ENCODE measurements around the gene PRTFDC1. TPM values are rescaled to one million over a fixed set of nuclear protein-coding genes. Genes with fewer than 3 reads are reported as not detected.

PRTFDC1 gene
- total RNA-seq, 1 experiment from 2014 or later, result 0.49 TPM

DNA sequence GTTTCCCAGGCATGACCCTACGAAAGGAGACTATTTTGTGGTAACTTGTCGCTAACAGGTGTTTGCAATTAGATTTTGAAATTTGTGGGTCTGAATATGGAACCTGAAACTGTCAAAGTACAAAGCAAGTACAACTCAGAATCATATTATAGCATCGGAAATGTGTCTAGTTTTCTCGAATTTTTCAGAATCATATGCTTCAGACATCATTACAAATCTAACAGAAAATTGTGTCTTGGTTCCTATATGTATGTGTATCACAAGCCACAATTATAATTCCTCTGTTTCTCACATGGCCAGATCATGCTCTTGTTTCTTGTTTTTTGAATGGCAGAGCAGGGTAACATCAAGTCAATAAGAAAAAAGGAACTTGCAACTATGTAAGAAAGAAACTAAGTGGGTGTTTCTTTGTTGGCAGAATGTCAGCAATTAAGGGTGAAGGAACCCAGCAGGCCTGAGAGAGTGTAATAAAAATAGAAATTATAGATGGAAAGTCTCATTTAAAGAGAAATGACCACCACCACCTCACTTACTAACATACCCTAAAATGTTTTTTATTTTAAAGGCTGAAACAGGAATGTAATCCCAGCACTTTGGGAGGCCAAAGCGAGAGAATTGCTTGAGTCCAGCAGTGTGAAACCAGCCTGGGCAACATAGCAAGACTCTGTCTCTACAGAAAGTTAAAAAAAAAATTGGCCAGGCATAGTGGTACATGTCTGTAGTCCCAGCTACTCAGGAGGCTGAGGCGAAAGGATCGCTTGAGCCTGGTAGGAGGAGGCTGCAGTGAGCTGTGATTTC is 51.3 kb downstream of the PRTFDC1 start:
- H3K4me3 ChIP-seq, result no peak overlapping the region
- no peak for DNase-seq
- no peaks in the 10 kb centered on the region for H3K36me3 ChIP-seq
- no peaks in the 10 kb centered on the region for H3K27me3 ChIP-seq
- H3K9me3 ChIP-seq, result no peaks in the 10 kb centered on the region

DNA sequence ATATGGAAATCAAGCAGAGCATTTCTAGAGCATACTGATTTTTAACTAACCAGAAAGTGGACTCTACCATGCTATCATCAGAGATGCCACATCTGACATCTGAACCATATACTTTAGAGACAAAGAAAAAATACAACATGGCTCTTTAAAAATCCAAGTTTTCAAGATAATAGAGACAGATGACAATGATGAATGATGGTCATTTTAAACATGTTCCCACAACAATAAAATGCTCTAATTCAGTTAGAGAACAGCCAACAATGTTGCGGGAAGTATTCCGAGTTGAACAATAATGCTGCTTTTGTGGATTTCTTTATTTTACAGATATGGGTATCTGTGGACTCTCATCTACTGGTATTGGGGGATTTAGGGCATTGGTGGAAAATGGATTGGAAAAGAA is 52.8 kb downstream of the PRTFDC1 start:
- H3K9me3 ChIP-seq, result no peaks in the 10 kb centered on the region
- no peaks in the 10 kb centered on the region for H3K27me3 ChIP-seq
- H3K4me3 ChIP-seq, result no peak overlapping the region
- no peaks in the 10 kb centered on the region for H3K36me3 ChIP-seq
- DNase-seq, result no peak

DNA sequence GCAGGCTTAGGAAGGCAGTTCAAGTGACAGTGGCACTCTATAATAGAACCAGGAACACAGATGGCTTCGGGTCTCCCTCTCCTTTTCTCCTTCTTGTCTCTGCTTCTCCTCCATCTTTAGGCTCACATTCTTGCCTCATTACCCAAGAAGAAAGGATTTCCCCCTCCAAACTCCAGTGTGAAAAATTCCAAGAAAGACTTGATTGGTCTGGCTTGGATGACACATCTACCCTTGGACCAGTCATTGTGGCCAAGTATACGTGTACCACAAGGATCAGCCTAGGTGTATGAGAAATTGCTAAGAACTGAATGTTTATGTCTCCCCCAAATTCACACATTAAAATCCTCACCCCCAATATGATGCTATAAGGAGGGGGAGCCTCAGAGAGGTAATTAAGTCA is 53.9 kb downstream of the PRTFDC1 start:
- Histone ChIP-seq H3K9me3 (no peaks in the 10 kb centered on the region), H3K36me3 (no peaks in the 10 kb centered on the region)
- no peak for DNase-seq

DNA sequence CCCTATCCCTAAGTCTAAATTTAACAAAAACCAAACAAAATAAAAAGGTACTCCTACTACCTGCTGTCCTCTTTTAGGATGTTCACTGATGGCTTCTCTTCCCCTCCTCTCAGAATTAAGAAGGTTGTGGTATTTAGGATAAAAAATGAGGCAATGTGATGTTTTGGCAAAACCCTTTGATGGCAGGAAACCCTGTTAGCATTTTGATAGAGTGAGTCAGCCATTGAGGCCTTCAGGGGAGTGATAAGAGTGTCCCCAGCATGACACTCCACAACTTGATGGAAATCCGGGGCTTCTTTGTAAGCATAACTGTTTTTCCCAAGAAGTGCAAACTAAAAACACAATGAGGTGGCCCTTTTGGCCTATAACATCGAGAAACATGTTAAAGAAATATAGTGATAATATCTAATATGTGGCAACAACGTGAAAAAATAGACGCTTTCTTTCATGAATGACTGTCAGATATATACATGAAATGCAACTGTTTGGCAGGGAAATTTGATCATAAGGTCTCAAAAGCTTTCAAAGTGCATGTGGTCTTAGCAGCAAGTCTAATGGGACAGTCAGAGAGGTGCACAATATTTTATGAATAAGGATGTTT is 55.0 kb downstream of the PRTFDC1 start:
- DNase-seq, result peak; percentile 18
- H3K36me3 ChIP-seq, result no peaks in the 10 kb centered on the region
- no peak overlapping the region for H3K4me3 ChIP-seq
- H3K27me3 ChIP-seq, result no peaks in the 10 kb centered on the region
- H3K9me3 ChIP-seq, result no peaks in the 10 kb centered on the region

More for the DNA sequence above, 53.9 kb downstream of the PRTFDC1 start:
- Histone ChIP-seq H3K27me3 (no peaks in the 10 kb centered on the region), H3K4me3 (no peak overlapping the region)

DNA sequence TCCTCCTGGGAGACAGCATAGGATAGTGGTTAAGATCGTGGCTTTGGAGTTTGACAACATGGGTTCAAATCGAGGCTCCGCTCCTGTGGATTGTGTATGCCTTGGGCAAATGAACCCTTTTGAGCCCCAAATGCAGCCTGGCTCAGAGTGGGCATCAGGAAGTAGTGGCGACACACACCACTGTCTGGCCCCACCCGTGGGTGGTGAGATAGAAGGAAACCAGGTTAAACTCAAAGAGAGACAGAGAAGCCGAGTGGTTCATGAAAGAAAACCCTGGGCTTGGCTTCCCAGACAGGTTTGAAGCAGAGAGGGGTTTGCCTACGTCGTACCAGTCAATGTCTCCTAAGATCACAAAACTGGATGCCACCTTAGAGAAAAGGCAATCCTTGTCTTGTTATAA is 57.7 kb downstream of the PRTFDC1 start:
- Histone ChIP-seq H3K27me3 (no peaks in the 10 kb centered on the region), H3K9me3 (no peaks in the 10 kb centered on the region), H3K4me3 (no peak overlapping the region)

DNA sequence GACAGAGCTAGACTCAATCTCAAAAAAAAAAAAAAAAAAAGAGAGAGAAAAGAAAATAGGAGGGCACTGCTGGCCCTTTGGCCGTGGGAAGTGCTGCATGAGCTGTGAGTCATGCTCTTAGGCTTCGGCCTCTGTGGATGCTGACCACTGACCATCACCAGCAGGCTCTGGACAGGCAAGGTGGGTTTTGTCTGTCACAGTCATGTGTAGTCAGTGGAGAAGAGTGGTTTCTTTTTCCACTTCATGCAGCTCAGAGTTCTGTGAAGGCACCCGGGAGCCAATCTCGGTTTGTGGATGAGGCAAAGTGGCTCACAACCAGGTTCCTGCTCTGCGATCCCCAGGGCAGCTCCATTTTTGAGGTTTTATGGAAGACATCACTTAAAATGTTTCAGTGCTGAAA is 58.1 kb downstream of the PRTFDC1 start:
- no peaks in the 10 kb centered on the region for H3K36me3 ChIP-seq
- DNase-seq, result peak; percentile 64
- H3K27me3 ChIP-seq, result no peaks in the 10 kb centered on the region
- H3K4me3 ChIP-seq, result no peak overlapping the region
- no peaks in the 10 kb centered on the region for H3K9me3 ChIP-seq

More for the DNA sequence above, 57.7 kb downstream of the PRTFDC1 start:
- no peaks in the 10 kb centered on the region for H3K36me3 ChIP-seq
- DNase-seq, result no peak

DNA sequence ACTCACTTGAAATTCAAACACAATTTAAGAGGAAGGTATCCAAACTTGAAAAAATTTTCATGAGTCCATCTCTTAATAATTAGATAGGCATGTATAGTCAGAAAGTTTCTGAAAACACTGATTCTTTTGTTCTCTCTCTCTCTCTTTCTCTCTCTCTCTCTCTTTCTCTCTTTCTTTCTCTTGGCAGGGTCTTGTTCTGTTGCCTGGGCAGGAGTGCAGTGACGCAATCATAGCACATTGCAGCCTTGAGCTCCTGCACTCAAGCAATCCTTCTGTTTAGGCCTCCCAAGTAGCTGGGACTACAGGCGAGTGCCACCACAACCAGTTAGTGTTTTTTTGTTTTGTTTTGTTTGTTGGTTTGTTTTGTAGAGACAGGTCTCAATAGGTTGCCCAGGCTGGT is 59.3 kb downstream of the PRTFDC1 start:
- H3K36me3 ChIP-seq, result no peaks in the 10 kb centered on the region
- DNase-seq, result peak; percentile 9
- H3K4me3 ChIP-seq, result no peak overlapping the region
- H3K27me3 ChIP-seq, result no peaks in the 10 kb centered on the region
- H3K9me3 ChIP-seq, result no peaks in the 10 kb centered on the region

DNA sequence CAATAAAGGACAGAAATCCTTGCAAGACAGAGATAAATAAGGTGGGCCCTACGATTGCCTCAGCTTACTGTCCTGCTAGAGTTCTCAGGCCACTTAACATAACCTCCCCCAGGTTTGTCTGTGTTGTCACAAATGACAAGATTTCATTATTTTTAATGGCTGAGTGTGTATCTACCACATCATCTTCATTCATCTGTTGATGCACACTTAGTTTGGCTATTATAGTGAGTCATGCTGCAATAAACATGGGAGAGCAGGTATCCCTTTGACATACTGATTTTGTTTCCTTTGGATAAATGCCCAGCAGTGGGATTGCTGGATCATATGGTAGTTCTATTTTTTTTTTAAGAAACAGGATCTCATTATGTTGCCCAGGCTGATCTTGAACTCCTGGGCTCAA is 60.6 kb downstream of the PRTFDC1 start:
- Histone ChIP-seq H3K36me3 (no peaks in the 10 kb centered on the region), H3K4me3 (no peak overlapping the region), H3K27me3 (no peaks in the 10 kb centered on the region), H3K9me3 (no peaks in the 10 kb centered on the region)
- no peak for DNase-seq

DNA sequence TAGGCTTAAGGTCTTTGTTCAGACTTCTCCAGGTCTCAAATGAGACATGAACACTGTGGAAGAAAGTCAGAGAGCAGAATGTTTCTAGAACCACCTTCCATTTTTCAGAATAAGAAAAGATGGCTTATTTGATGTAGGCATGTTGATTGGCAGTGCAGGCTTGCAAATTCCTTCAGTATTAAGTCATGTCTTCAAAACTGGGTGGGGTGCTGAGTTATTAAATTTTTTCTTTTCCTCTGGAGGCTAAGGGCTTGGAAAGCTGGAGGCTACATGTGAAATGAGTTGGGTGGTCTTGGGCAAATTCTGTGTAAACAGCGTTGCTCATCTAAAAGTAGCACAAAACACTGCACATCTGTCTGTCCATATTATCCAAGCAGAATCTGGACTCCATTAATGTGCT is 62.8 kb downstream of the PRTFDC1 start:
- no peaks in the 10 kb centered on the region for H3K9me3 ChIP-seq
- H3K4me3 ChIP-seq, result no peak overlapping the region
- no peaks in the 10 kb centered on the region for H3K36me3 ChIP-seq
- no peaks in the 10 kb centered on the region for H3K27me3 ChIP-seq
- DNase-seq, result no peak

DNA sequence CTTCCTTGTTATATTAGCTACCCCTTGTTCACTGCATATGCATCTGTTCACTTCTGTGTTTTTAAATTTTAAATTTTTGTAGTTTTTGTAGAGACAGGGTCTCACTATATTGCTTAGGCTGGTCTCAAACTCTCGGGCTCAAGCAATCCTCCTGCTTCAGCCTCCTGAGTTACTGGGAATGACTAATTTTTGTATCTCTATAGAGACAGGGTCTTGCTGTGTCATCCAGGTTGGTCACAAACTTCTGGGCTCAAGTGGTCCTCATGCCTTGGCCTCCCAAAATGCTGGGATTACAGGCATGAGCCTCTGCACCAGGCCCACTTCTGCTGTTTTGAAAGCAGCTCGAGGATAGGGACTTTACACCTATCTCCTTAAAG is 64.6 kb downstream of the PRTFDC1 start:
- no peak for DNase-seq
- no peaks in the 10 kb centered on the region for H3K9me3 ChIP-seq
- no peak overlapping the region for H3K4me3 ChIP-seq
- no peaks in the 10 kb centered on the region for H3K27me3 ChIP-seq
- H3K36me3 ChIP-seq, result no peaks in the 10 kb centered on the region

DNA sequence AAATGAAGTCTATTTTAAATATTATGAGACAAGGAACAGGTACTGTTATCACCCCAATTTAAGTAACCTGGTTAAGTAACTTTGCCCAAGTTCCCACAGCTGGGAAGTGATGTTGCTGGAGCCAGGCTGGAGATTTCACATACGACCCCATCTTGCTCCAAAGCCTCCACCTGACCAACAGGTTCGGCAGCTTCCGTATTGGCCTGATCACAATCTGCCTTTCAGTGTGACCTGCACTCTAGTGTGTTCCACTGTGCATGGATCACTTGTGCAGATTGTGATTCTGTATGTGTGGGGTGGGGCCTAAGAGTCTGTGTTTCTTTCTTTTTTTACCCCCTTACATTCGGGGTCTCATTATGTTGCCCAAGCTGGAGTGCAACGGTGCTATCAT is 66.1 kb downstream of the PRTFDC1 start:
- DNase-seq, result no peak
- Histone ChIP-seq H3K36me3 (no peaks in the 10 kb centered on the region), H3K9me3 (no peaks in the 10 kb centered on the region), H3K27me3 (no peaks in the 10 kb centered on the region), H3K4me3 (no peak overlapping the region)

DNA sequence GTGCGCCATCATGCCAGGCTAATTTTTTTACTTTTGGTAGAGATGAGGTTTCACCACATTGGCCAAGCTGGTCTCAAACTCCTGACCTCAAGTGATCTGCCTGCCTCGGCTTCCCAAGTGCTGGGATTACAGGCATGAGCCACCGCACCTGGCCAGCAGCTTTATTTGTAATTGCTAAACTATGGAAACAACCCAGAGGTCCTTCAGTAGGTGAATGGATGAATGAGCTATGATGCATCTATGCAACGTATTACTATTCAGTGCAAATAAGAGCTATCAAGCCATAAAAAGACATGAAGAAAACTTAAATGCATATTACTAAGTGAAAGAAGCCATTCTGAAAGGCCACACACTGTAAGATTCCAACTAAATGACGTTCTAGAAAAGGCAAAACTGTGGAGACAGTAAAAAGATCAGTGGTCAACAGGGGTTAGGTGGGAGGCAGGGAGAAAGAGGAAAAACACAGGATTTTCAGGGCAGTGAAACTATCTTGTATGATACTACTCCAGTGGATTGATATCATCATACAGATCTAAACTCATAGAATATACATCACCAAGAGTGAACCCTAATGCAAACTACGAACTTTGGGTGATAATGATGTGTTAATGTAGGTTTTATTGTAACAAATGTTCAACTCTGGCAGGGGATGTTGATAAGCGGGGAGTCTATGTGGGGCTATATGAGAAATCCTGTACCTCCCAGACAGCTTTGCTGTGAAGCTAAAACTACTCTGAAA is 66.7 kb downstream of the PRTFDC1 start:
- Histone ChIP-seq H3K36me3 (no peaks in the 10 kb centered on the region), H3K27me3 (no peaks in the 10 kb centered on the region), H3K9me3 (no peaks in the 10 kb centered on the region), H3K4me3 (no peak overlapping the region)
- DNase-seq, result no peak

DNA sequence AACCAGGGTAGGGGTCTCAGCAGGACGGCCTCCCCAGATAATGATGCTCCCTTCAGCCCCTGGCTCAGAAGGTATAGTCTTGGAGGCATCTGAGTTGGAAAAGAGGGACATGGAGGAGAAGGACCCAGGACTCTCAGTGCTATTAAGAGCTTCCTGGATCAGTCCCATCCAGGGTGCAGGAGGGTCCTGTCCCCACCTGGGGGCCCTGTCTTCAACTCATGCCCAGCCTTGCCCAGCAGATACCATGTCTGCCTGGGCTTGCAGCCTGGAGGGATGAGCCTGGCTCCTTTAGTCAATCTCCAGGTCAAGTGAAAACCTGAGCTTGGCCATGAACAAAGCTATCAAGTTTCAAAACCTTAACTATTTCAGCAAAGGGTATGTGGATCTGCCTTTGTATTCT is 67.6 kb downstream of the PRTFDC1 start:
- DNase-seq, result no peak
- Histone ChIP-seq H3K27me3 (no peaks in the 10 kb centered on the region), H3K4me3 (no peak overlapping the region), H3K36me3 (no peaks in the 10 kb centered on the region), H3K9me3 (no peaks in the 10 kb centered on the region)

DNA sequence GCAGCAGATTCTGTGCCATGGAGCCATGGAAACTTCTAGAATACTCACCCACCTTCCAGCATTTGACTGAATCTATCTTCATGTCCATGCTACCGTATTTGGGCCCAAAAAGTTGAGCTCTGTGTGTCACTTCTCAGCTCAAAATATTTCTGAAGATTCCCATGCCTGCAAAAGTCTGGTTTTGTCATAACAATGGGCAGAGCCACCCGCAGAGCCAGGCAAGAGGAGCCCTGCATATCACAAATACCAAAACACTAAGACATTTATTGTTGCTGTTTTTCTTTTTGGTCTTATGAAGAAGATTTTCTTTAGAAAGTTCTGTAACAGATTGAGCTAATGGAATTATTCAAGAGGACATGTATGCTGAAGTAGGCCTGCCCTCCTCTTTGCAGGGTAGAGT is 68.1 kb downstream of the PRTFDC1 start:
- DNase-seq, result no peak
- Histone ChIP-seq H3K4me3 (no peak overlapping the region), H3K27me3 (no peaks in the 10 kb centered on the region), H3K36me3 (no peaks in the 10 kb centered on the region), H3K9me3 (no peaks in the 10 kb centered on the region)

DNA sequence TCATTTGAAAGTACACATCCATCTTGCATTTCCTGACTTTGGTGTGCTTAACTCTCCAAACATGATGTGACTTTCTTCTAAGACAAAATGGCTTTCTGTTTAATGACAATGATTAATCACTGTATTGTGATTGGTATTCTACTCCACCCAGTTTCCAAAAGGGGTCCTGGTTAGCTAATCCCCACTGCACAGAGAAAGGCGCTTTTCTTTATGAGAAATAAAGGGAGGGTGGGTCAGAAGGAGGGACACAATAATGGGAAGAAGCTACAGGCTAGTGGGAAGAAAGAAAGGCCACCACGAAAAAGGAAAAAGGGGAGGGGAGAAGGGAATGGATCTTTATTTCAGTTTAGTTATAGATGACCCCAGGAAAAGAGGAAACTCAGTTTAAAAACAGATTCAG is 69.2 kb downstream of the PRTFDC1 start:
- no peaks in the 10 kb centered on the region for H3K36me3 ChIP-seq
- H3K27me3 ChIP-seq, result no peaks in the 10 kb centered on the region
- no peak for DNase-seq
- no peaks in the 10 kb centered on the region for H3K9me3 ChIP-seq
- no peak overlapping the region for H3K4me3 ChIP-seq

DNA sequence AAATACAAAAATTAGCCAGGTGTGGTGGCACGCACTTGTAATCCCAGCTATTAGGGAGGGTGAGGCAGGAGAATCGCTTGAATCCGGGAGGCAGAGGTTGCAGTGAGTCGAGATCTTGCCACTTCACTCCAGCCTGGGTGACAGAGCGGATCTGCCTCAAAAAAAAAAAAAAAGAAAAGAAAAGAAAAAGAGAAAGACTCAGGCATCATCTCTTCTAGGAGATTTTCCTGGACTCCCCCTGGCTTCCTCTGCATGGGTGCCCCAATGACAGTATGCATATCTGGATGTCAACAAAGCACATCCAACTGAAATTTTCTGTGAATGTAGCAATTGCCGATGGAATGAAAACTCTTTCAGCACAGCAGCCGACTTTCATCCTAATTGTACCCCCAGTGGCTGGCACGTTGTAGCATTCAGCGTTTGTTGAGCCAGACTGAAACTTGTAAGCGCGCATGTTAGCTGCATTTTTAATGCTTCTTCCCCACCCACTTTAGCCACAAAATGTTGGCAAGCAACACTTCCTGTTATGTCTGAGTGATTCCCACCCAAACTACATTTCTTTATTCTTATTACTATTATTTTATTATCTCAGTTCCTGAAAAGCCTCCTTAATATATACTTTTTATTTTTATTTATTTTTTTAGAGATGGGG is 70.2 kb downstream of the PRTFDC1 start:
- H3K4me3 ChIP-seq, result no peak overlapping the region
- H3K9me3 ChIP-seq, result no peaks in the 10 kb centered on the region
- no peaks in the 10 kb centered on the region for H3K36me3 ChIP-seq
- no peak for DNase-seq
- H3K27me3 ChIP-seq, result no peaks in the 10 kb centered on the region

DNA sequence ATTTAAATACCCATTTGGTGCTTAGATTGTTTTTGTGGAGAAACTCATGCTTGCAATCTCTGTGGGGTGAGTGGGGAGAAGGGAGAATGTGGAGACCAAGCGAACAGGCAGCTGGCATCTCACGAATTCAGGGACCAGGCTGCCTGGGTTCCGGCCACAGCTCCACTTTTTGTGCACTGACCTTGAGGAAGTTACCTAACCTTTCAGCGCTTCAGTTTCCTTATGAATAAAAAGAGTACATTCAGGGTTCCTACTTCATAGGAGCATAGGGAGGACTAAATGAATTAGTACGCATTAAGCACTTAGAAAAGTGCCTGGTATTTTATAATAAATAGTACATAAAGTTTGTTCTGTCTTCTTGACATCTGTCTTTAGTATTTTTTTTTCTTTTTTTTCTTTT is 72.5 kb downstream of the PRTFDC1 start:
- H3K27me3 ChIP-seq, result no peaks in the 10 kb centered on the region
- no peaks in the 10 kb centered on the region for H3K9me3 ChIP-seq
- DNase-seq, result no peak
- no peaks in the 10 kb centered on the region for H3K36me3 ChIP-seq
- H3K4me3 ChIP-seq, result no peak overlapping the region
